ENCODE measurements around the gene BMPER. TPM values are rescaled to one million over a fixed set of nuclear protein-coding genes. Genes with fewer than 3 reads are reported as not detected.

BMPER gene
- total RNA-seq, 2 donors from 2014 or later = 3.0 to 3.8 TPM

DNA sequence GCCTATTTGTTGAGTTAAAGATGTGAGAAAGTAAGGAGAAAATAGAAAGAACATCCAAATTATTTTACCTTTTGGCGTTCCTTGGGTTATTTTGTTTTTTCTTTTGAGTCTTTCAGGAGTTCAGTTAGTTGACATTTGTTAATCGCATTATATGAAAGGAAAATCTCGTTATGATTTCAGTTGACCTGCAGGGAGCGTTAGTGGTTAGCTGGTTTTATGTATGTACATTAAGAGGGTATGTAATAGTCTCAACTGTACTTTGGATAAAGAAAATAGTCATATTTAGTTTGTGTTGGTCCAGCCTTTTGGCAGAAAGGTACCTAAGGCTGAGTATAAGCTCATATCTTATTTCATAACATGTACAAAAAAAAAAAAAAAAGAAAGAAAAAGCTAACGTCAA, 4.0 kb downstream of the BMPER start:
- TF ChIP-seq, protein P1, sequence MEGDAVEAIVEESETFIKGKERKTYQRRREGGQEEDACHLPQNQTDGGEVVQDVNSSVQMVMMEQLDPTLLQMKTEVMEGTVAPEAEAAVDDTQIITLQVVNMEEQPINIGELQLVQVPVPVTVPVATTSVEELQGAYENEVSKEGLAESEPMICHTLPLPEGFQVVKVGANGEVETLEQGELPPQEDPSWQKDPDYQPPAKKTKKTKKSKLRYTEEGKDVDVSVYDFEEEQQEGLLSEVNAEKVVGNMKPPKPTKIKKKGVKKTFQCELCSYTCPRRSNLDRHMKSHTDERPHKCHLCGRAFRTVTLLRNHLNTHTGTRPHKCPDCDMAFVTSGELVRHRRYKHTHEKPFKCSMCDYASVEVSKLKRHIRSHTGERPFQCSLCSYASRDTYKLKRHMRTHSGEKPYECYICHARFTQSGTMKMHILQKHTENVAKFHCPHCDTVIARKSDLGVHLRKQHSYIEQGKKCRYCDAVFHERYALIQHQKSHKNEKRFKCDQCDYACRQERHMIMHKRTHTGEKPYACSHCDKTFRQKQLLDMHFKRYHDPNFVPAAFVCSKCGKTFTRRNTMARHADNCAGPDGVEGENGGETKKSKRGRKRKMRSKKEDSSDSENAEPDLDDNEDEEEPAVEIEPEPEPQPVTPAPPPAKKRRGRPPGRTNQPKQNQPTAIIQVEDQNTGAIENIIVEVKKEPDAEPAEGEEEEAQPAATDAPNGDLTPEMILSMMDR (IDR thresholded peaks at IDR 0.05) = no peak
- no peak for DNase-seq (ENCODE audit: low spot score)
- peaks cover 0 to 8% of the 10 kb centered on the region in 2 donors for H3K4me1 ChIP-seq
- no peaks in the 10 kb centered on the region for H3K9me3 ChIP-seq
- H3K36me3 ChIP-seq = no peaks in the 10 kb centered on the region
- H3K27ac ChIP-seq = no peak overlapping the region
- H3K27me3 ChIP-seq = peaks cover 3 to 10% of the 10 kb centered on the region in 2 donors
- no peak overlapping the region for H3K4me3 ChIP-seq

DNA sequence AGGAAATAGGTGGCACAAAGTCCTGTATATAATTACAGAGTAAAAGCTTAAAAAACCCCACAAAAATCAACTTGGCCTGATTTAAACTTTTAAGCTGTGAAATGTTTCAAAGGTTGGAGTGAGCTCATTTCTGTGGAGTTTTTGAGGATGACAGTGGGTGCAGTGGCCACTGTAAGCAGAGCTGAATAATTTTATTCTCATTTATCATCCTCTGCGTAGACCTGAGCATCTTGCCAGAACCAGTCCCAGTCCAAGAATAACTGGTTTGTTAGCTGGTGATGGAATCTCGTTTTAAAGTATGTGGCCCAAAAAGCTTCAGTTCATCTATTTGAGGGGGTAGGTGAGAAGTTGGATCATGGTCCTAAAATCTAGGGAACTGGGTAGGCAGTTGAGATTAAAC, 4.4 kb downstream of the BMPER start:
- no peak overlapping the region for H3K4me3 ChIP-seq
- no peaks in the 10 kb centered on the region for H3K9me3 ChIP-seq
- H3K27ac ChIP-seq = no peak overlapping the region
- H3K4me1 ChIP-seq = peaks cover 0 to 5% of the 10 kb centered on the region in 2 donors
- no peak for DNase-seq (ENCODE audit: low spot score)
- H3K27me3 ChIP-seq = peaks cover 3 to 8% of the 10 kb centered on the region in 2 donors
- H3K36me3 ChIP-seq = no peaks in the 10 kb centered on the region
- TF ChIP-seq, protein P1 (IDR thresholded peaks at IDR 0.05) = no peak

DNA sequence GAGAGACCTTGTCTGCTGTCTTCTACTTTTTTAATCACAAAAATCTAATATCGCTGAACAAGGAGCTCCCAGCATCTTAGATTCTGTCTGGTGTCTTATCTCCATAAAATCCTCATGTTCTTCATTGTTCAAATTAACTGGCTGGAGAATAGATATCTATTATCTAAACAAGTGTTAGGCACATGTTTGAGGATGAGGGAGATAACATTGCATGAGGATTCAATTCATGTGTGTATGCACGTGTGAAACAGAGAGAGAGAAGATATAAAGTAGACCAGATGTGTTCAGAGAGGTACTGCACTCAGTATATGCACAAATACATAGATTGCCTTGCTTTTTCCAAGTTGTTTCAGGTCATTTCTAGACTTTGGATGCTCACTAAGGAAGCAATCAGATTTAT, 5.4 kb downstream of the BMPER start:
- Histone ChIP-seq H3K27ac (no peak overlapping the region), H3K9me3 (no peaks in the 10 kb centered on the region), H3K4me1 (no peaks in the 10 kb centered on the region), H3K27me3 (peaks cover 3 to 5% of the 10 kb centered on the region in 2 donors), H3K36me3 (no peaks in the 10 kb centered on the region), H3K4me3 (no peak overlapping the region)
- TF ChIP-seq, protein P1 (IDR thresholded peaks at IDR 0.05) = no peak
- DNase-seq (ENCODE audit: low spot score) = no peak

DNA sequence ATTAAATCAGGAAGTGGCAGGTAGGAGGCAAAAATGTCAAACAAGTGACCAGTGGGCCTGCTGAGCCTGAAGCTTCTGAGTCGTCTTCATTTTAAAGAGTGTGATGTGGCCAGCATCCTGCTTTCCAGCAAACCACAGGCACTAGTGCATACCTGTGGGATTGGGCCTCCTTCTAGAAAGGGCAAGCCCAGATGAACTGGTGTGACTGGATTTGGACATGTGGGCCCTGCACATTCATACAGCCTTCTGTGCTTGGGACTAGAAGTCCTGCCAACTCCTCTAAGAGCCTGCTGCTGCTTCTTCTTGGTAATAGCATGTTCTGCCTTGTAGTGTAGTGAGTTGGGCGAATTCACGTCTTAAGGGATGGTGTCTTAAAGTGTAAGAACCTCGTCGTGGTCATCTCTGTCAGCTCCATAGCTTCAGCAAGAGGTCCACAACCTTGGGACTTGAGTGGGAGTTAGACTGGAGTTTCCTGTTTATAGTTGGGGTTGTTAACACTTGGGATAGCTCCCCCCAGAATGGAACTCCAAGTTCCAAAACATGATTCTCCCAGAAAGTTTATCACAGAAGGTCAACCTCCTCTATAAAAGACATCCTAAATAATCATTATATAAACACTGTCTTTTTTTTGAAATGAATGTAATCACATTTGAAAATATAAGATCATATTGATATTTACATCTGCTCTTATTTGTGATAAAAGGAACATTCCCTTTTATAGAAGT, 11.2 kb downstream of the BMPER start:
- no peaks in the 10 kb centered on the region for H3K4me1 ChIP-seq
- H3K9me3 ChIP-seq = no peaks in the 10 kb centered on the region
- no peak overlapping the region for H3K27ac ChIP-seq

DNA sequence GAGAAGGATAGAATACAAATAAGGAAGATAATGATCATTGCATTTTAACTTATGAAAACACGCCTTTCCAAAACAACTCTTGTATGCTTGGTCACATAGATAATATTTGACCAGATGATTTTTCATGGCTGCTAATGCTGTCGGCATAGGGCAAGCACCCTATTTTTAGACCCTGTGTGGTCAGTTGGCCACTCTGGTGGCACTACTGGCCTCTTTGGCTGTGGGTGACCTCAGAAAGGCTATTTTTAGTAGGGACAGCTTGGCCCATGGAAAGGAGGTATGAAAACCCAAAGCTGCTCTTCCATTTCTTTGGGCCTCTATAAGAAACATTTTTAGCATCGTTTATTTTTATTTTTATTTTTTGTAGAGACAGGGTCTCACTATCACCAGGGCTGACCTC, 12.3 kb downstream of the BMPER start:
- DNase-seq (ENCODE audit: low spot score) = no peak
- no peaks in the 10 kb centered on the region for H3K9me3 ChIP-seq
- H3K27ac ChIP-seq = no peak overlapping the region
- TF ChIP-seq, protein P1 (IDR thresholded peaks at IDR 0.05) = no peak
- H3K4me3 ChIP-seq = no peak overlapping the region
- no peaks in the 10 kb centered on the region for H3K27me3 ChIP-seq
- H3K4me1 ChIP-seq = no peaks in the 10 kb centered on the region
- H3K36me3 ChIP-seq = no peaks in the 10 kb centered on the region

More for the DNA sequence above, 11.2 kb downstream of the BMPER start:
- Histone ChIP-seq H3K27me3 (no peaks in the 10 kb centered on the region), H3K4me3 (no peak overlapping the region), H3K36me3 (no peaks in the 10 kb centered on the region)
- TF ChIP-seq, protein P1 (IDR thresholded peaks at IDR 0.05) = no peak
- DNase-seq (ENCODE audit: low spot score) = no peak

Measured in right atrium auricular region (tissue), 2 donors.